IPS-15b (cell line): ENCODE data around the gene TMEM164.

ENCODE experiments used
- H3K27me3 ChIP-seq: one replicate; pipeline ENCODE4 v1.6.1; 2013; ENCODE audit warnings: low read length; ENCODE audit not compliant: control insufficient read depth, insufficient read depth
- H3K36me3 ChIP-seq: one replicate; pipeline ENCODE4 v1.6.1; 2013; ENCODE audit warnings: low read length; ENCODE audit not compliant: control insufficient read depth, insufficient read depth
- H3K4me1 ChIP-seq: one replicate; pipeline ENCODE4 v1.6.1; 2013; ENCODE audit warnings: mild to moderate bottlenecking, low read length; ENCODE audit not compliant: control insufficient read depth, insufficient read depth
- H3K4me3 ChIP-seq: one replicate; pipeline ENCODE4 v1.5.1; 2013; ENCODE audit warnings: low read depth, low read length
- H3K9ac ChIP-seq: one replicate; pipeline ENCODE4 v1.6.1; 2013; ENCODE audit warnings: low read depth, mild to moderate bottlenecking, low read length
- H3K9me3 ChIP-seq: one replicate; pipeline ENCODE4 v1.6.1; 2013; ENCODE audit warnings: mild to moderate bottlenecking, low read length; ENCODE audit not compliant: control insufficient read depth, insufficient read depth

The TMEM164 gene

GRCh38 chrX:110004731-110005369, 1.9 kb downstream of the TMEM164 start:
- no peak overlapping the region for H3K9ac ChIP-seq
- no peak overlapping the region for H3K4me3 ChIP-seq
- no peaks in the 10 kb centered on the region for H3K36me3 ChIP-seq
- H3K27me3 ChIP-seq = peaks cover 3% of the 10 kb centered on the region
- no peaks in the 10 kb centered on the region for H3K9me3 ChIP-seq
- H3K4me1 ChIP-seq = peaks cover 3% of the 10 kb centered on the region

DNA sequence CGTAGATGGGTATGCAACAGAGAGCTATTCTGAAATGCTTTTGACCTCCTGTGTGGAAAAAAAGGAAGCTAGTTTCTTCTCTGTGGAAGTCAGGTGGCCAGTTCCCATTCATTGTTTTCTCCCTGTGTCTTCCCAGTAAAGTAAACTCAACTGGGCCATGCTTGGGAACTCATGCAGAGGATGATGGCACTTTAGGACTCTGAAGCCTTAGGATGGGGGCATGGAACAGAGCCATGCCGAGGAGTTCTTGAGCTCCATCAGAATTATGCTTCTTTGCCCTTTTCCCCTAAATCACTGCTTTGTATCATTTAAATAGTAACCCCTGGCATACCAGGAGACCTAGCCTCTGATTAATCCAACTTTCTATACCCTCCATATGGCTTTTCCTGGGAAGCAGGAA, 3.2 kb downstream of the TMEM164 start:
- Histone ChIP-seq H3K36me3 (no peaks in the 10 kb centered on the region), H3K4me1 (peaks cover 3% of the 10 kb centered on the region), H3K9me3 (no peaks in the 10 kb centered on the region), H3K4me3 (no peak overlapping the region), H3K27me3 (no peaks in the 10 kb centered on the region), H3K9ac (no peak overlapping the region)

DNA sequence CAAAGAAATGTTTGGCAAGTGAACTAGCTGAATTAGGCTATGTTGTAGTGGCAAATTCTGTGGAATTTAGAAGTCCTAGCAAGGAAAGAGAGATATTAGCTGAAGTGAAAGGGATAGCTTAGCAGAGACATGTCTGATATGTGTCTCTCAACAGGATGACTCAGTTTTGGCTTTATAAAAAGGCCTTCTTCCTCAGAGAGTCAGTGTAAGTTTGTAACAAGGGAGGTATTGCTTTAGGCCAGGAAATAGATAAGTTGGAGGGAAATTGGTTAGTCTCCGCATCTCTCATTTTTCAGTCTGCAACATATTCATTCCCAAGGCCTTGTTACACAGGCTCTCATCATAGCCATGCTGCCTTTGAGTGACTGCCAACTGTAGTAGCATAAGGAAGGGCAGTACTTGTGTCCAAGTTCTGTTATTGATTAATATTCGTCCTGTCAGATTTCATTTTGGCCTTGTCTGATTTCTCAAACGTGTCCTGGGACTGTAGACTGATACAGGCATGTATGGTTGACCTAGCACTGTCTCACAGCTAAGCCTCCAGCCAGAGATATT, 4.0 kb downstream of the TMEM164 start:
- H3K9ac ChIP-seq = no peak overlapping the region
- peaks cover 3% of the 10 kb centered on the region for H3K4me1 ChIP-seq
- no peaks in the 10 kb centered on the region for H3K36me3 ChIP-seq
- H3K4me3 ChIP-seq = no peak overlapping the region
- no peaks in the 10 kb centered on the region for H3K9me3 ChIP-seq
- no peaks in the 10 kb centered on the region for H3K27me3 ChIP-seq

DNA sequence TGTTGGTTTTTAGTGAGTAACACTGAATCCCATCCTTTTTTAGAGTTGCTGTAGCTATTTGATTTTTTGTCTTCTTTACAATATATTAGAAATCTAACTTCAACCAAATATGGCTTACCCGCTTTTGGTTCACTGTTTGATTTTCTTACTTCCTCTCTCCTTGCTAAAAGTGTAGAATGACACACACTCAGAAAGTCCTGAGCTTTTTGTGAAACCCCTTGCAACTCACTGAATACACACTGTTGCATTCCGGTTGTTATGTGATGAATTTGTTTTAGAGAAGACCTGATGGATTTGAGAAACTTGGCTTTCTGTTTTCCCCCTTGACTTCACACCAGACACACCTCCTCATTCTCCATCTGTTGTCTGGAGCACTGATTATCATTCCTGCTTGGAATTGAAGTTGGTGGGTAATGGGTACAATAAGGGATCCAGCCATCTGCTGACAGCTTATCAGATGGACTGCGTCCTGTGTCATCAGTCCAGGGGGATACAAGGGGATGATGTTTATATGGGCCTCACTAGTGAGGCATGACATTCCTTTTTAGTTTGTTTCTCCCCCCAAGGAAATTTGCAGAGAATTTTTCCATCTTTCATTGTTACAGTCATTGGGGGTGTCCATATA, 5.2 kb downstream of the TMEM164 start:
- H3K9ac ChIP-seq = no peak overlapping the region
- no peaks in the 10 kb centered on the region for H3K27me3 ChIP-seq
- H3K9me3 ChIP-seq = no peaks in the 10 kb centered on the region
- H3K4me3 ChIP-seq = no peak overlapping the region
- no peaks in the 10 kb centered on the region for H3K36me3 ChIP-seq
- peaks cover 3% of the 10 kb centered on the region for H3K4me1 ChIP-seq

DNA sequence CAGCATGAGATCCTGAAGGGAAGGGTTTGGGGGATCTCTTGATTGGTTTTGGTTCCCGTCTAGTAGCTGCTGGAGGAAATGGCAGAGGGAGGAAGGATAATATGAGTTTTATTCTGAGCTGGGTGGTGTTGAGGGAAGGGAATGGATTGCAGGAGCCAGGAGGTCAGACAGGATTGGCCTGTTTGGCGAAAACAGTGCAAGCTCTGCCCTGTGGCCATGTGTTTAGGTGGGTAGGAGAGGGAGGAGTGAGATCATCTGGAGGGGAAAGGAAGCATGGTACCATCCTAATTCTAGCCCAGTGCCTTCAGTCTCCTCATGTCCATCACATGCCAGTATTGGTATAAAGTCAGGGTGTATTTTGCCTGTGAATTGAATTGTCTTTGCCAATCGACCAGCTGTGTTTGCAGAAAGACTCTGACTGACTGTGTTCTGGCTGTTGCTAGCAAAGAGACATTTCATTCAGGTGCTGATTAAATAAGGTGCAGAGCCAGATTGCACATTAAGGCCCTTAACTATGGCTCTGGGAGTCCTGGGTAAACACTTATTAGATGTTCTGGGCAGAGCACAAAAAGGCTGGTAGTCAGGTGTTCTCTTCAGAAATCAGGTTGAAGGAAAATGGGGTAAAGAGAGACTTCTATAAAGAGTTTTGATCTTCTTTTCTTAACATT, 10.0 kb downstream of the TMEM164 start:
- Histone ChIP-seq H3K4me3 (no peak overlapping the region), H3K4me1 (no peaks in the 10 kb centered on the region), H3K27me3 (no peaks in the 10 kb centered on the region), H3K9me3 (no peaks in the 10 kb centered on the region), H3K9ac (no peak overlapping the region), H3K36me3 (no peaks in the 10 kb centered on the region)

DNA sequence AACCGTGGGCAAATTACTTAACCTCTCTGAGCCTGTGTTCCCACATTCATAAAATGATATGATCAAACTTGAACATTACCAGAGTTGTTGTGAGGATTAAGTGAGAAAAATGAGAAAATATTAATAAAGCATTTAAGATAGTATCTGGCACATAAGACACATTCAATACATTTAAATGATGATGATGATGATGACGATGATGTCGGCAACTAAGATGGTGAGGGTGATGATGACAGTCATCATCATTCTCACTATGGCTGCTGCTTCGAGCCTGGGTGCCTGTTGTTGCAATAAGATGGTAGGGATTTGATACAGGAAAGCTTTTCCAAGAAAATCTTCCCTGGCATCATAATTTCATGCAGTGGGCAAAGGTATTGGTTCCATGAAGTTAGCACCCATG, 11.1 kb downstream of the TMEM164 start:
- Histone ChIP-seq H3K36me3 (no peaks in the 10 kb centered on the region), H3K27me3 (no peaks in the 10 kb centered on the region), H3K9me3 (no peaks in the 10 kb centered on the region), H3K4me1 (no peaks in the 10 kb centered on the region), H3K4me3 (no peak overlapping the region), H3K9ac (no peak overlapping the region)

- no peak overlapping the region for H3K4me3 ChIP-seq
- no peaks in the 10 kb centered on the region for H3K27me3 ChIP-seq
- no peaks in the 10 kb centered on the region for H3K4me1 ChIP-seq
- no peaks in the 10 kb centered on the region for H3K9me3 ChIP-seq
- no peaks in the 10 kb centered on the region for H3K36me3 ChIP-seq
- no peak overlapping the region for H3K9ac ChIP-seq
Measured at GRCh38 chrX:110015032-110015431, 12.1 kb downstream of the TMEM164 start.

DNA sequence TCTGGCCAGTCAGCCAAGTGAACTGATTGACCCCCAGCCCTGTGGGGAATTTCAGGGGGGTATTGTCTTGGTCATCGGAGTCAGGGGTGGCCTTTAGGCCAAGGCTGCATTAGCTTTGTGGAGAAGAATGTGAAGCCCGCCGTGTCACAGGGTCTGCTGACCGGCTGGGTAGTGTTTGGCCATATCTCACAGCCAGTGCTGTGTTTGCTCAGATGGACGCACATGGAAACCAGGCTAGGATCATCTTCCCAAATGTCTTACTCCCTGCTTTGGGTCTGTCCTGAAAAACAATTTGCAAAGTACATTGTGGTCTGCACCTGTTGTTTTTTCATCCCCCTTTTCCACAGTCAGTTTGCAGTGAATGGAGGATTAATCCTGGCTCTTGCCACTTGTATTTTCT, 13.0 kb downstream of the TMEM164 start:
- no peaks in the 10 kb centered on the region for H3K4me1 ChIP-seq
- H3K27me3 ChIP-seq = no peaks in the 10 kb centered on the region
- no peaks in the 10 kb centered on the region for H3K36me3 ChIP-seq
- H3K9me3 ChIP-seq = no peaks in the 10 kb centered on the region
- H3K4me3 ChIP-seq = no peak overlapping the region
- H3K9ac ChIP-seq = no peak overlapping the region

DNA sequence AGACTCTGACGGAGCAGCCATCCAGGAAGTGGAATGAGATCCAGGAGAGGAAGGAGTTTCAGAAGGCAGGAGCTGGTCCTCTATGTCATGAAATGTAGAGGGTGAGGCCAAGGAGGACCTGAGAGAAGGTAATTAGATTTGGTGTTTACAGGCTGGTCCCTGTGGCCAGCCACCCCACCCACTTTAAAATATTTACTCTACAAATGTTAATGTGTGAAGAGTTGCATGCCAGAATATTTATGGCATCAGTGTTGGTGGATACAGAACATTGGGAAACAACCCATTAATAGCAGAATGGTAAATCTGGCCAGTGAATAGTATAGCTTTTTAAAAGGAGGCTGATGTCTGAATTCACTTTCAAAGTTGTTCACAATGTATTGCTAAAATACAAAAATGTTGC, 17.6 kb downstream of the TMEM164 start:
- no peaks in the 10 kb centered on the region for H3K36me3 ChIP-seq
- no peak overlapping the region for H3K9ac ChIP-seq
- no peak overlapping the region for H3K4me3 ChIP-seq
- no peaks in the 10 kb centered on the region for H3K9me3 ChIP-seq
- H3K4me1 ChIP-seq = no peaks in the 10 kb centered on the region
- no peaks in the 10 kb centered on the region for H3K27me3 ChIP-seq

- H3K36me3 ChIP-seq = no peaks in the 10 kb centered on the region
- no peak overlapping the region for H3K4me3 ChIP-seq
- no peak overlapping the region for H3K9ac ChIP-seq
- H3K9me3 ChIP-seq = no peaks in the 10 kb centered on the region
- no peaks in the 10 kb centered on the region for H3K27me3 ChIP-seq
- H3K4me1 ChIP-seq = peaks cover 6% of the 10 kb centered on the region
Measured at GRCh38 chrX:110021258-110022022, 18.5 kb downstream of the TMEM164 start.

DNA sequence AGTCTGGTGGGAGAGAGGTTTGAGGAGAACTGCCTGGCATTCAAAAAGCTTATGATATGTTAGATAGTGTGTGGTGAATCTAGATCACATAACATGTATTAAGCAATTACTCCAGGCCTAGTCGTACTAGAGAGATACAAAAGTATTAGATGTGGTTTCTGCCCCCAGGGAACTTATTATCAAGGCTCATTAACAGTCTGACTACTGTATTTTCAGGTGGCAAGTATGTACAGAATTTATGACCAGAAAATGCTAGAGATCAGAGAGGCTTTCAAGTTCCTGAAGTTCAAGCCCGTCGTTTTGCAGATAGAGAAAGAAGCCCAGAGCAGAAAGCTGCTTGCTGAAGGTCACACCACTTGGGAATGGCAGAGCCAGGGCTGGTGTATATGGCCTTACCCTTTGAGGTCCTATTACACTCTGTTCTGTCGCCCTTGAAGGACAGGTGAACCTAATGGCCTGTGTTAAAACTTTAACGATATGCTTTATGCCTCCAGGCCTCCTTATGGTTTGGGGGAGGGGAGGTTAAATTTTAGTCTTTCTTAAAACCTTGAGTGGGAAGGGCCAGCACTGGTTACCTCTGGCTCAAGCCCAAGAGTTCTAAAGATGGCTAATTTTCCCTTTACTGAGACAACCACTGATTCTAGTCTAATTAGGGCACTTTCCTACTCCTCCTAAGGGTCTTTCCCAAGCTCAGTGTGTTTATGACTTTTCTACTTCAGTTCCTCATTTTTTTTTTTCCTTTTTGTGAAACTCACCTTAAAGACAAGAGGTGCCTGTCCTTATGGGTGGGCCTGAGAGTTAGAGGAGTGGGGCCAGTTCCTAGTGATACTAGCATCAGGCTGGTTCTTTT, 19.9 kb downstream of the TMEM164 start:
- no peaks in the 10 kb centered on the region for H3K36me3 ChIP-seq
- H3K27me3 ChIP-seq = no peaks in the 10 kb centered on the region
- H3K9me3 ChIP-seq = no peaks in the 10 kb centered on the region
- no peak overlapping the region for H3K9ac ChIP-seq
- H3K4me1 ChIP-seq = peaks cover 10% of the 10 kb centered on the region
- H3K4me3 ChIP-seq = no peak overlapping the region
